ENCODE results near the gene MRPL3. TPM values are rescaled to one million over a fixed set of nuclear protein-coding genes. Genes with fewer than 3 reads are reported as not detected.
A peak's percentile ranks its signal among the peaks of the same experiment; 100 is the strongest.

Gene MRPL3
- total RNA-seq, 2 donors from 2014 or later = 110 to 119 TPM

- Histone ChIP-seq H3K4me1 (ENCODE audit: control insufficient read depth, insufficient read depth, low read length) (peaks cover 5% of the 10 kb centered on the region), H3K9ac (ENCODE audit: extremely low read depth, low read length, poor library complexity, severe bottlenecking) (no peak overlapping the region), H3K27me3 (ENCODE audit: control insufficient read depth, insufficient read depth, low read length, poor library complexity, severe bottlenecking) (no peaks in the 10 kb centered on the region), H3K27ac (ENCODE audit: low read depth, low read length) (no peak overlapping the region), H3K36me3 (ENCODE audit: control insufficient read depth, insufficient read depth, low read length) (no peaks in the 10 kb centered on the region), H3K9me3 (ENCODE audit: control insufficient read depth, low read length) (peaks cover 6% of the 10 kb centered on the region), H3K4me3 (ENCODE audit: low read length) (no peak overlapping the region)
- DNase-seq = no peak
- Mint-ChIP-seq H3K9me3 (peaks cover 3% of the 10 kb centered on the region), H3K36me3 (ENCODE audit: low read depth) (no peaks in the 10 kb centered on the region), H3K27me3 (ENCODE audit: insufficient read depth) (no peaks in the 10 kb centered on the region), H3K4me3 (no peak overlapping the region), H3K4me1 (peaks cover 42% of the 10 kb centered on the region), H3K27ac (no peak overlapping the region)
- no peak for TF ChIP-seq CTCF (conservative IDR thresholded peaks at IDR 0.05)
- 78 to 84% methylated on average over 1 of the region's 1 CpG for WGBS, 2 experiments (ENCODE audit: insufficient coverage in 1 of 2, insufficient read length in 1 of 2)
Measured at GRCh38 chr3:131530388-131530787, 27.6 kb upstream of the MRPL3 start.

GRCh38 chr3:131526801-131527347 lies 24.1 kb upstream of the MRPL3 start:
- no peak overlapping the region for H3K27ac ChIP-seq (ENCODE audit: low read depth, low read length)
- H3K36me3 ChIP-seq (ENCODE audit: control insufficient read depth, insufficient read depth, low read length) = no peaks in the 10 kb centered on the region
- Mint-ChIP-seq H3K4me3 (peak overlapping the region; percentile 46), H3K27ac (no peak overlapping the region), H3K9me3 (no peaks in the 10 kb centered on the region), H3K27me3 (ENCODE audit: insufficient read depth) (peaks cover 2% of the 10 kb centered on the region), H3K4me1 (peaks cover 27% of the 10 kb centered on the region), H3K36me3 (ENCODE audit: low read depth) (no peaks in the 10 kb centered on the region)
- peaks cover 3% of the 10 kb centered on the region for H3K27me3 ChIP-seq (ENCODE audit: control insufficient read depth, insufficient read depth, low read length, poor library complexity, severe bottlenecking)
- peaks cover 5% of the 10 kb centered on the region for H3K4me1 ChIP-seq (ENCODE audit: control insufficient read depth, insufficient read depth, low read length)
- H3K9me3 ChIP-seq (ENCODE audit: control insufficient read depth, low read length) = no peaks in the 10 kb centered on the region
- H3K9ac ChIP-seq (ENCODE audit: extremely low read depth, low read length, poor library complexity, severe bottlenecking) = no peak overlapping the region
- H3K4me3 ChIP-seq (ENCODE audit: low read length) = no peak overlapping the region
- DNase-seq = peak; percentile 97
- WGBS, 2 experiments (ENCODE audit: insufficient coverage in 1 of 2, insufficient read length in 1 of 2) = 95 to 97% methylated on average over 22 to 37 of the region's 37 CpGs
- peak; percentile 83 for TF ChIP-seq CTCF (conservative IDR thresholded peaks at IDR 0.05)

GRCh38 chr3:131518680-131519079 lies 15.9 kb upstream of the MRPL3 start:
- peaks cover 7% of the 10 kb centered on the region for H3K27me3 ChIP-seq (ENCODE audit: control insufficient read depth, insufficient read depth, low read length, poor library complexity, severe bottlenecking)
- H3K4me1 ChIP-seq (ENCODE audit: control insufficient read depth, insufficient read depth, low read length) = no peaks in the 10 kb centered on the region
- H3K36me3 Mint-ChIP-seq (ENCODE audit: low read depth) = no peaks in the 10 kb centered on the region
- no peak for TF ChIP-seq CTCF (conservative IDR thresholded peaks at IDR 0.05)
- WGBS, 2 experiments (ENCODE audit: insufficient coverage in 1 of 2, insufficient read length in 1 of 2) = 86 to 89% methylated on average over 7 of the region's 7 CpGs
- no peak for DNase-seq
- peaks cover 16% of the 10 kb centered on the region for H3K27me3 Mint-ChIP-seq (ENCODE audit: insufficient read depth)
- no peak overlapping the region for H3K4me3 Mint-ChIP-seq
- peaks cover 9% of the 10 kb centered on the region for H3K9me3 Mint-ChIP-seq
- no peak overlapping the region for H3K9ac ChIP-seq (ENCODE audit: extremely low read depth, low read length, poor library complexity, severe bottlenecking)
- no peaks in the 10 kb centered on the region for H3K36me3 ChIP-seq (ENCODE audit: control insufficient read depth, insufficient read depth, low read length)
- H3K27ac ChIP-seq (ENCODE audit: low read depth, low read length) = no peak overlapping the region
- no peak overlapping the region for H3K27ac Mint-ChIP-seq
- H3K9me3 ChIP-seq (ENCODE audit: control insufficient read depth, low read length) = no peaks in the 10 kb centered on the region
- H3K4me3 ChIP-seq (ENCODE audit: low read length) = no peak overlapping the region
- peaks cover 2% of the 10 kb centered on the region for H3K4me1 Mint-ChIP-seq

Measured in endodermal cell (in vitro differentiated cells).